A549 (cell line): ENCODE data around the gene TFF3.

ENCODE experiments used
- EP300 ChIP-seq, 2 experiments: fragments of >200 bp; sonication (Bioruptor Twin); formaldehyde crosslinking; IDR thresholded peaks; 2 replicates in 1 of 2; 3 replicates in 1 of 2; pipeline ENCODE4 v1.6.1; 2016 to 2017
- HDAC2 ChIP-seq: fragments of 200-600 bp; sonication (generic); IDR thresholded peaks from 2 replicates; pipeline ENCODE4 v1.6.1; 2016
- JUNB ChIP-seq: fragments of >200 bp; sonication (Bioruptor Twin); formaldehyde crosslinking; IDR thresholded peaks from 2 replicates; pipeline ENCODE4 v1.6.1; 2016
- MAFK ChIP-seq: fragments of 450-650 bp; IDR thresholded peaks from 2 replicates; pipeline ENCODE4 v1.6.1; 2014; ENCODE audit not compliant: partially characterized antibody
- MAZ ChIP-seq: fragments of 150-350 bp; IDR thresholded peaks from 2 replicates; pipeline ENCODE4 v1.6.1; 2014; ENCODE audit warnings: antibody characterized with exemption, low read depth, low read length, borderline replicate concordance
- POLR2A ChIP-seq: IDR thresholded peaks from 2 replicates; pipeline ENCODE4 v1.6.1; 2012; ENCODE audit warnings: mild to moderate bottlenecking, low read length
- RAD21 ChIP-seq, 2 experiments: fragments of >200 bp in 1 of 2; sonication (Bioruptor Twin) in 1 of 2; formaldehyde crosslinking in 1 of 2; IDR thresholded peaks in 1 of 2; conservative IDR thresholded peaks in 1 of 2; 2 replicates in 1 of 2; 3 replicates in 1 of 2; pipeline ENCODE4 v1.6.1; 2012 to 2018; ENCODE audit warnings: inconsistent platforms in 1 of 2
- RCOR1 ChIP-seq: fragments of 150-350 bp; IDR thresholded peaks from 2 replicates; pipeline ENCODE4 v1.6.1; 2014; ENCODE audit warnings: antibody characterized with exemption, low read length, low read depth
- TP53 ChIP-seq: fragments of 250-450 bp; sonication (Bioruptor Pico); IDR thresholded peaks from 2 replicates; pipeline ENCODE4 v1.5.0; 2021; ENCODE audit warnings: mild to moderate bottlenecking, moderate library complexity
- TF ChIP-seq, protein P1 (sequence below): fragments of >200 bp; sonication (Bioruptor Twin); formaldehyde crosslinking; IDR thresholded peaks from 3 replicates; pipeline ENCODE4 v1.5.1; 2016
- TF ChIP-seq, protein P2 (sequence below): IDR thresholded peaks from 2 replicates; pipeline ENCODE4 v1.6.1; 2012; ENCODE audit warnings: low read depth, borderline replicate concordance
- TF ChIP-seq, protein P3 (sequence below): IDR thresholded peaks from 2 replicates; pipeline ENCODE4 v1.6.1; 2012
- TF ChIP-seq, protein P4 (sequence below): IDR thresholded peaks from 2 replicates; pipeline ENCODE4 v1.6.1; 2012

DNA sequence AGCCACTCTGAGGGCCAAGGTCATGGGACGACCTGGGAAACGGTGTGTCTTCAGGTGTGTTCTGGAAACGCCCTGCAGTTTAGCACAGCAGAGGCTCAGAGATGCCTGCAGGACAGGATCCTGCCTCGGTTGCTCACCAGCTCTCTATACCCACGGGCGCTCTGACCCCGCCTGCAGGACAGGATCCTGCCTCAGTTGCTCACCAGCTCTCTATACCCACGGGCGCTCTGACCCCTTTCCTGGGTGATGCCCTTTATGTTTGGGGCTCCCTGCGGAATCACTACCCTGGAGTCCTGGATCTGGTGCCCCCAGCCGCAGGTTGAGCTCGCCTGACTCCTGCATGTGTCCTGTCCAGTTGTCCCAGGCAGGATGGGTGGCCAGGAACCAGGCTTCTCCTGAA is 32.5 kb downstream of the TFF3 start:
- TF ChIP-seq RAD21 (conservative IDR thresholded peaks at IDR 0.05 in 1 of 2, IDR thresholded peaks at IDR 0.05 in 1 of 2) = no peak
- TF ChIP-seq MAZ = no peak
- TF ChIP-seq POLR2A = no peak
- no peak for TF ChIP-seq HDAC2
- no peak for TF ChIP-seq EP300 (IDR thresholded peaks at IDR 0.05)
- no peak for TF ChIP-seq RCOR1
- no peak for TF ChIP-seq MAFK
- TF ChIP-seq, protein P1, sequence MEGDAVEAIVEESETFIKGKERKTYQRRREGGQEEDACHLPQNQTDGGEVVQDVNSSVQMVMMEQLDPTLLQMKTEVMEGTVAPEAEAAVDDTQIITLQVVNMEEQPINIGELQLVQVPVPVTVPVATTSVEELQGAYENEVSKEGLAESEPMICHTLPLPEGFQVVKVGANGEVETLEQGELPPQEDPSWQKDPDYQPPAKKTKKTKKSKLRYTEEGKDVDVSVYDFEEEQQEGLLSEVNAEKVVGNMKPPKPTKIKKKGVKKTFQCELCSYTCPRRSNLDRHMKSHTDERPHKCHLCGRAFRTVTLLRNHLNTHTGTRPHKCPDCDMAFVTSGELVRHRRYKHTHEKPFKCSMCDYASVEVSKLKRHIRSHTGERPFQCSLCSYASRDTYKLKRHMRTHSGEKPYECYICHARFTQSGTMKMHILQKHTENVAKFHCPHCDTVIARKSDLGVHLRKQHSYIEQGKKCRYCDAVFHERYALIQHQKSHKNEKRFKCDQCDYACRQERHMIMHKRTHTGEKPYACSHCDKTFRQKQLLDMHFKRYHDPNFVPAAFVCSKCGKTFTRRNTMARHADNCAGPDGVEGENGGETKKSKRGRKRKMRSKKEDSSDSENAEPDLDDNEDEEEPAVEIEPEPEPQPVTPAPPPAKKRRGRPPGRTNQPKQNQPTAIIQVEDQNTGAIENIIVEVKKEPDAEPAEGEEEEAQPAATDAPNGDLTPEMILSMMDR = no peak
- TF ChIP-seq, protein P2, sequence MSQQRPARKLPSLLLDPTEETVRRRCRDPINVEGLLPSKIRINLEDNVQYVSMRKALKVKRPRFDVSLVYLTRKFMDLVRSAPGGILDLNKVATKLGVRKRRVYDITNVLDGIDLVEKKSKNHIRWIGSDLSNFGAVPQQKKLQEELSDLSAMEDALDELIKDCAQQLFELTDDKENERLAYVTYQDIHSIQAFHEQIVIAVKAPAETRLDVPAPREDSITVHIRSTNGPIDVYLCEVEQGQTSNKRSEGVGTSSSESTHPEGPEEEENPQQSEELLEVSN = no peak
- no peak for TF ChIP-seq TP53
- no peak for TF ChIP-seq JUNB
- TF ChIP-seq, protein P3, sequence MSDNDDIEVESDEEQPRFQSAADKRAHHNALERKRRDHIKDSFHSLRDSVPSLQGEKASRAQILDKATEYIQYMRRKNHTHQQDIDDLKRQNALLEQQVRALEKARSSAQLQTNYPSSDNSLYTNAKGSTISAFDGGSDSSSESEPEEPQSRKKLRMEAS = no peak
- TF ChIP-seq, protein P4, sequence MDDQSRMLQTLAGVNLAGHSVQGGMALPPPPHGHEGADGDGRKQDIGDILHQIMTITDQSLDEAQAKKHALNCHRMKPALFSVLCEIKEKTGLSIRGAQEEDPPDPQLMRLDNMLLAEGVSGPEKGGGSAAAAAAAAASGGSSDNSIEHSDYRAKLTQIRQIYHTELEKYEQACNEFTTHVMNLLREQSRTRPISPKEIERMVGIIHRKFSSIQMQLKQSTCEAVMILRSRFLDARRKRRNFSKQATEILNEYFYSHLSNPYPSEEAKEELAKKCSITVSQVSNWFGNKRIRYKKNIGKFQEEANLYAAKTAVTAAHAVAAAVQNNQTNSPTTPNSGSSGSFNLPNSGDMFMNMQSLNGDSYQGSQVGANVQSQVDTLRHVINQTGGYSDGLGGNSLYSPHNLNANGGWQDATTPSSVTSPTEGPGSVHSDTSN = no peak
